ENCODE results near the gene TPPP2.

DNA sequence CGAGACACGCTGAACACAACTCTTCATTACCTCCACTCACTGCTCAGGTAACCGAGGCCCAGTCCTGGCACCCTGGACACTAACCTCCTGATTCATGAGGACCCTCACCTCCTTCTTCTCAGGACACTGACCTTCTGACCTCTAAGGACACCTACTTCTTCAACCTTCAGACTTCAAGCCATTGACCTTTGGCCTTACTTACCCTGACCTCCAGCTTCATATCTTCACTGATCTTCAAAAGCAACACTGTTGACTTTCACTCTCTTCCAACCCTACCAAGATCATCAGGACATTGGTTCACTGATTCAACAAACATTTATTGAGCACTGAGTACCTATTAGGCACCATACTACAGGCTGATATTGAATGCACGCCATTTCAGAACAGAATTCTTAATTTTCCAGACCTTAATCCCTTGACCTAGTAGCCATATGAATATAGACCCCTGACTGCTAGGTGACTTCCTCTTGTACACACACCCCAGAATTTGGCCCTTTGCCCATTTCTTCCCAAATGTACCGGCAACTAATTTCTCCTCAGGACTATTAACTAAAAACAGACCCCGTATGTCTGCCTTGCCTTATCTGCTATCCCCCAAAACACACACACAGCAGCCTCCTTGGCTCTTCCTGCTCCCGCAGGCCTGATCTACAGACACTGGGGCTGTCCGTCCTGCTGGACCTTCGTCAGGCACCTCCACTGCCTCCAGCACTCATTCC is 45.9 kb downstream of the TPPP2 start:
- TF ChIP-seq SP1 (IDR thresholded peaks at IDR 0.05): no peak
- TF ChIP-seq, protein P1, sequence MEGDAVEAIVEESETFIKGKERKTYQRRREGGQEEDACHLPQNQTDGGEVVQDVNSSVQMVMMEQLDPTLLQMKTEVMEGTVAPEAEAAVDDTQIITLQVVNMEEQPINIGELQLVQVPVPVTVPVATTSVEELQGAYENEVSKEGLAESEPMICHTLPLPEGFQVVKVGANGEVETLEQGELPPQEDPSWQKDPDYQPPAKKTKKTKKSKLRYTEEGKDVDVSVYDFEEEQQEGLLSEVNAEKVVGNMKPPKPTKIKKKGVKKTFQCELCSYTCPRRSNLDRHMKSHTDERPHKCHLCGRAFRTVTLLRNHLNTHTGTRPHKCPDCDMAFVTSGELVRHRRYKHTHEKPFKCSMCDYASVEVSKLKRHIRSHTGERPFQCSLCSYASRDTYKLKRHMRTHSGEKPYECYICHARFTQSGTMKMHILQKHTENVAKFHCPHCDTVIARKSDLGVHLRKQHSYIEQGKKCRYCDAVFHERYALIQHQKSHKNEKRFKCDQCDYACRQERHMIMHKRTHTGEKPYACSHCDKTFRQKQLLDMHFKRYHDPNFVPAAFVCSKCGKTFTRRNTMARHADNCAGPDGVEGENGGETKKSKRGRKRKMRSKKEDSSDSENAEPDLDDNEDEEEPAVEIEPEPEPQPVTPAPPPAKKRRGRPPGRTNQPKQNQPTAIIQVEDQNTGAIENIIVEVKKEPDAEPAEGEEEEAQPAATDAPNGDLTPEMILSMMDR (IDR thresholded peaks at IDR 0.05; ENCODE audit: low read depth, low read length, missing input control): no peak
- TF ChIP-seq JUND (IDR thresholded peaks at IDR 0.05): no peak
- TF ChIP-seq, protein P2, sequence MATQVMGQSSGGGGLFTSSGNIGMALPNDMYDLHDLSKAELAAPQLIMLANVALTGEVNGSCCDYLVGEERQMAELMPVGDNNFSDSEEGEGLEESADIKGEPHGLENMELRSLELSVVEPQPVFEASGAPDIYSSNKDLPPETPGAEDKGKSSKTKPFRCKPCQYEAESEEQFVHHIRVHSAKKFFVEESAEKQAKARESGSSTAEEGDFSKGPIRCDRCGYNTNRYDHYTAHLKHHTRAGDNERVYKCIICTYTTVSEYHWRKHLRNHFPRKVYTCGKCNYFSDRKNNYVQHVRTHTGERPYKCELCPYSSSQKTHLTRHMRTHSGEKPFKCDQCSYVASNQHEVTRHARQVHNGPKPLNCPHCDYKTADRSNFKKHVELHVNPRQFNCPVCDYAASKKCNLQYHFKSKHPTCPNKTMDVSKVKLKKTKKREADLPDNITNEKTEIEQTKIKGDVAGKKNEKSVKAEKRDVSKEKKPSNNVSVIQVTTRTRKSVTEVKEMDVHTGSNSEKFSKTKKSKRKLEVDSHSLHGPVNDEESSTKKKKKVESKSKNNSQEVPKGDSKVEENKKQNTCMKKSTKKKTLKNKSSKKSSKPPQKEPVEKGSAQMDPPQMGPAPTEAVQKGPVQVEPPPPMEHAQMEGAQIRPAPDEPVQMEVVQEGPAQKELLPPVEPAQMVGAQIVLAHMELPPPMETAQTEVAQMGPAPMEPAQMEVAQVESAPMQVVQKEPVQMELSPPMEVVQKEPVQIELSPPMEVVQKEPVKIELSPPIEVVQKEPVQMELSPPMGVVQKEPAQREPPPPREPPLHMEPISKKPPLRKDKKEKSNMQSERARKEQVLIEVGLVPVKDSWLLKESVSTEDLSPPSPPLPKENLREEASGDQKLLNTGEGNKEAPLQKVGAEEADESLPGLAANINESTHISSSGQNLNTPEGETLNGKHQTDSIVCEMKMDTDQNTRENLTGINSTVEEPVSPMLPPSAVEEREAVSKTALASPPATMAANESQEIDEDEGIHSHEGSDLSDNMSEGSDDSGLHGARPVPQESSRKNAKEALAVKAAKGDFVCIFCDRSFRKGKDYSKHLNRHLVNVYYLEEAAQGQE (IDR thresholded peaks at IDR 0.05): no peak
- no peak for TF ChIP-seq GABPA (IDR thresholded peaks at IDR 0.05 in 1 of 2, conservative IDR thresholded peaks at IDR 0.05 in 1 of 2)
- TF ChIP-seq YY1 (IDR thresholded peaks at IDR 0.05): no peak
- TF ChIP-seq RAD21 (IDR thresholded peaks at IDR 0.05): no peak

Measured in liver (tissue), 3 donors.